ENCODE results near the gene LRRC14B.
A peak's percentile ranks its signal among the peaks of the same experiment; 100 is the strongest.

Gene LRRC14B

DNA sequence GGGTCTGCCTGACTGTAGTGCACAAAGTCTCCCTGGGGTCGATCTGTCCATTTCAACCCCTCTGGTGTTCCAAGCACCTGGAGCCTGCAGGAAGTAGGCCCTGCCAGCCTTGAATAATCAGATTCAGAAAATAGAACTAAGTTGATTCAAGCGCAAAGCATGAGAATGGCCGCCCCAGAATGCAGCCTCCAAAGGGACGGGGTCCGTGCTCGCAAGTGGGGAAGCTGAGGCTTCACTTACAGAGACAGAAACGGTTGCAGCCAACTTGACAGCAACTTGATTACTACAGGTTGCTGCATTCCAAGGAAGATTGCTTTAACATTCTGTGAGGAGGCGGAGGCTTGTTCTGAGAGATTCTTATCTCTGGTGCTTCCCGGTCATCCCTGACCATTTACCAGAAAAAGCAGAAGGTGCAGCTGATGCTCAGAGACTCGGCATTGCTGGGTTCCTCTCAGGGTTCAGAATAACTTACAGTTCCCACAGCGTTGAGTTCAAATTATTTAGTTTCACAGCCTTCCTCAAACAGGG, 14.9 kb upstream of the LRRC14B start:
- no peak for DNase-seq

GRCh38 chr5:178110-178509, 13.2 kb upstream of the LRRC14B start:
- no peak for DNase-seq

DNA sequence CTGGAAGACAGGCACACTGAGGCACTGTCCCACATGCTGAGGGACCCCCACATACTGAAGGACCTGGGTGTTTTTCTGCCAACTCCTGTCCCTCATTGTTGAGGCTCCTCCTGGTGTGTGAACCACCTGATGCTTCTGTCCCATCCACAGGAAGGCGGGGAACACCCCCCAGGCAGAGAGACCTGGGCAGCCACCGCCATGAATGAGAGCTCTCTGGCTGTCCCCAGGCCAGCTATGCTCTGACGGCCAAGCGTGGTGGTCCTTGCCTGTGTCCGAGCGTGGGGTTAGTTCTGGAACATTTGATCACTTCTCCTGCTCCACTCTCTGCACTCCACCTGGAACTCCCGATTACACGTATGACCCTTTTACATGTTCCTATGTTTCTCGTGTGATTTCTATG, 11.9 kb upstream of the LRRC14B start:
- DNase-seq = no peak

DNA sequence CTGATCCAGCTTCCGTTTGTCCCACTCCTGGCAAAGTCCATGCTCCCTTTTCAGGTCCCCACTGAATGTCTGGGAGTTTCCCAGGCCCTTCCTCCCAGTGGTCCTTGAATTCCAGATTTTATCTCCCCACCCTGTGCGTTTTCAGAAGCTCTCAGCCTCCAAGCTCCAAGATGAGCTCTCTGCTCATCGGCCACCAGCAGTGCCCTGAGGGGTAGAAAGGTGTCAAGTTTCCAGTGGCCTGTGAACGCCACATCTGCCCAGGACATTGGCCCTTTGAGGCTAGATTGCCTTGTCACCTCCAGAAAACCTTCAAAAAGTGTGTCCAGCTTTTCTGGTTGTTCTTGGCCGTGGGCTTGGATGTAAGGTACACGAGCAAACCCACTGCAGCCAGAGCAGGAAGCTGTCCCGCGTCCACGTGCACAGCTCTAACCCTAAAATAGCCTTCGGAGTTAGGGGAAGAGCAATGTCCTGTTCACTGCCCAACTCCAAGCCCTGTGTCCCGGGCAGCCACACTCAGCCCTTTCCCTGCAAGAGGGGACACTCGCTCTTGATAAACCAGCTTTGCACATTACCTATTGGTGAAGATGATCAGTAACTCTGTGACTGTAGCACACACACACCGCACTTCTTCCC, 10.9 kb upstream of the LRRC14B start:
- no peak for DNase-seq

DNA sequence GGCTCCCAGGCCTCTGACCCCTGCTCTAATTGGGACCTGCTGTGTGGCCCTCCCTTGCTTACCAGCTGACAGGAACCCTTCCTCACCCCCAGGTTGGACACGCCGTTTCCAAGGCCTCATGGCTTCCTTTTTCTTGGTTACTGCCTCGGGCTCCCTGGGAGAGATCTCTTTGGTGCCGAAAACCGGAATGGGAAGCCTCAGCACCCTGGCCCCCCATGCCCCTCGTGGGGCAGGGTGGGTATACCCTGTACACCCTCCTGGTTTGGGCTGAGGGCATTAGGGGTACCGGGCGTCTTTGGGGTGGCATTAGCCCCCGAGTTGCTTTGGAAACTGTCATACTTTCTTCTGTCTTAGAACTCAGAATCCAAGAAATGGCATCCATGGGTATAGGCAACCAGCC, 10.1 kb upstream of the LRRC14B start:
- no peak for DNase-seq

DNA sequence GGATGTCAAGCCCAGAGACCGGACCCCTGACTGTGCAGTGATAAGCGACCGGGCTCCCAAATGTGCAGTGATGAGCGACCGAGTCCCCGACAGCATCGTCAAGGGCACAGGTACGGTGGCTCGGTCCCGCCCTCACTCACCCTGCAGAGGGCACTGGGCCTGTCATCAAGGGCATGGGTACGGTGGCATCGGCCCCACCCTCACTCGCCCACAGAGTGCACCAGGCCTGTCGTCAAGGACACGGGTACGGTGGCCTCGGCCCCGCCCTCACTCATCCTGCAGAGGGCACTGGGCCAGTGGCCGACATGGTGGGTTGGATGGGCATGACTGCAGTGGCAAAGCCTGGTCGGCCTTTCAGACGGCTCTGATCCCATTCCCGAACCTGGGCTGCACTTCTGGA, 9.7 kb upstream of the LRRC14B start:
- no peak for DNase-seq

DNA sequence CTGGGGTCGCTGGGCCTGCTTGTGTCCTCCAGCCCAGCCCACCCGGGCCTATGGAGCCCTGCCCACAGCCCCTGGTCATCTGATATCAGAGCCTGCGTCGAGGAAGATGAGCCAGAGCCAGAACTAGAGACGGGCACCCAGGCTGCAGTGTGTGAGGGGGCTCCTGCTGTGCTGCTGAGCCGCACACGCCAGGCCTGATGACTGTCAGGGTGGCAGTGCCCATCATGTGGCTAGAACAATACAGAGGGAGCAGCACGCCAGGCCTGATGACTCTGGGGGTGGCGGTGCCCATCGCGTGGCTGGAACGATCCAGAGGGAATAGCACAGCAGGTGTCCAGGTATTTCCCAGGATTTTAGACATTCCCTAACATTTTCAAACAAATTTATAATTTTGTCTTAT, 9.2 kb upstream of the LRRC14B start:
- no peak for DNase-seq

DNA sequence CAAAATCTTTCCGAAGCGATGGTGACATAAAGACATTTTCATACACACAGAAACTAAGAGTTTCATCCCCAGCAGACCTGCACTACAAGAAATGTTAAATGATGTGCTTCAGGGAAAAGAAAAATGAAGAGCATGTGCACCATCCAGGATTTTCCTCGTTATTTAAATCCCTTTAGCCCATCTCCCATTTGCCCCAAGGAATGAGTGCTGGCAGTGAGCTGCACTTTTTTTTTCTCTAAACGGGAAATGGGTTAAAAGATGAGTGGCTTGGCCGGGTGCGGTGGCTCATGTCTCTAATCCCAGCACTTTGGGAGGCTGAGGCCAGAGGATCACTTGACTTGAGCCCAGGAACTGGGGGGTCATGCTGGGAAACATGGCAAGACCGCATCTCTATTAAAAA, 6.8 kb upstream of the LRRC14B start:
- DNase-seq = no peak

GRCh38 chr5:185095-186070, 5.9 kb upstream of the LRRC14B start:
- DNase-seq = no peak

GRCh38 chr5:186091-187041, 4.9 kb upstream of the LRRC14B start:
- DNase-seq = no peak

DNA sequence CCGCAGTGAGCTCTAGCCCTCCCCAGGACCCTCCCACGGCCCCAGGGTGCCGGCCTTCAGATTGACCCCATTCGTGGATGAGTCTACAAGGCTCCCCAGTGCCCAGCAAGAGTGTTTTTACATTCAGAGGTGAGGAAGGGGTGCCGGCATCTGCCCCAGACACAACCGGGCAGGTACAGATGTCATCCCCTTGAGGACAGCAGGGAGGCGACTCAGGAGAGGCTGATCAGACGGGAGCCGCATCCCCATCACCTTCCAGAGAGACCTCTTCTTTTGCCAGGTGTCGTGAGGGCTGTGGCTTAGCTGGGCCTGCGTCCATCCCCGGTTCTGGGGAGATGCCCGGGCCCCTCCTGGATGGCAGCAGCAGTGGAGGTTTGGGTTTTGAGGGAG, 4.3 kb upstream of the LRRC14B start:
- no peak for DNase-seq

- no peak for DNase-seq
These were observed 3.5 kb upstream of the LRRC14B start for GRCh38 chr5:187617-188451.

DNA sequence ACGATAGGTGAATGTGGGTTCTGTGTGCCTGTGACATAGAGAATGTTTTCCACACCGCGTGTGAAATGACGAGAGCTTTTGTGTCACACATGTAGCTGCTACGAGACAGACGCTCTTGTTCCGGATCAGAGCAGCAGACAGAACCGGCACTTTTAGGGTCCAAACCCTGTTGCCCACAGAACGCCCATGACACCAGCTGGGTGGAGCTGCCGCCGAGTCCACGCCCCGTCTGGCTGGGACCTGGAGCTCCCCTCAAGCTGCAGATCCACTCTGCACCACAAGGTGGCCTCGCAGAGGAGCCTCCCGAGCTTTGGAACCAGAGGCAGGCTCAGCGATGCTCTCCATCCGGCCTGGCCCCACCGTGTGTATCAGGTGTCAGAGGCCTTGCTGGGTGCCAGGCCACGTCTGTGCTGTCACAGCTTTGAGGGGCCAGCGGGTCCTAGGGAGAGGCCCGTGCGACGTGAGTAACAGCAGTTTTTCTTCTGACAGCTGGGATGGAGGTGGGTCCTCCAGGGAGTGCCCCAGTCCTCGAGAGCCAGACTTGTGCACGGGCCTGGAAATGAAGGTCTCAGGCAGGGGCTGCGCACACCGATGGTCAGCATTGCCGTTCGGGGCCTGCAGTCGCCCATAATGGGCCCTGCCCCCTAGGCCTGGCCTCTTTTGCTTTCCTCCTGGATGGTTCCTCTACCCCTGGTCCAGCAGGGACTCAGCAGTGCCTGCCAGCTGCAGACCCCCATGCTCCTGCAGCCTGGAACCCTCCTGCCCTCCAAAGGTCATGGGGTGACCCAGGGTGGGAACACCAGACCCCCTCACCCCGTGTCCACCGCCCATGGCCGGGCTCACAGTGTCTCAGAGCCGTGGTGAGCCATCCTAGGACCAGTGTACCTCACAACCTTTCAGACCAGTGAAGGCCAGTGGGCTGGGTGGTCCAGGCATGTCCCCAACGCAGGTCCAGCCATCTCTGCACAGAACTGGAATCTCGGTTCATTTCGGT, 2.5 kb upstream of the LRRC14B start:
- peak; percentile 88 for DNase-seq

DNA sequence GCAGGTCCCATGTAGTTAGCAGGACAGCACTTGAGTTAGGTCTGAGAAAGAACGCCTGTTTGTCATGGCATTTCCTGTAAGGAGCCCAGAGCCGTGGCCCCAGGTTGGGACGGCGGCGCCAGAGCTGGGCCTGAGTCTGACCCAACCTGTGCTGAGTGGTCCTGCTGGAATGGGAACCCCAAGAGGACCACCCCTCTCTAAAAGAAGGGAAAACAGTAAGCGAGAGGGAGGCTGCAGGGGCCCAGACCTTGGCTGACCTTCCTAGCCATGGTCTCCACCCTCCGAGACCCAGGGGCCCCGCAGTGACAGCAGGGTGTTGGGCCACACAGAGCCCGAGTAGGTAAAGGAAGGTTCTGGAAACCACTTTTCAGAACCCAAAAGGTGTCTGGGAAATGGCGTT, 1.8 kb upstream of the LRRC14B start:
- DNase-seq = no peak

DNA sequence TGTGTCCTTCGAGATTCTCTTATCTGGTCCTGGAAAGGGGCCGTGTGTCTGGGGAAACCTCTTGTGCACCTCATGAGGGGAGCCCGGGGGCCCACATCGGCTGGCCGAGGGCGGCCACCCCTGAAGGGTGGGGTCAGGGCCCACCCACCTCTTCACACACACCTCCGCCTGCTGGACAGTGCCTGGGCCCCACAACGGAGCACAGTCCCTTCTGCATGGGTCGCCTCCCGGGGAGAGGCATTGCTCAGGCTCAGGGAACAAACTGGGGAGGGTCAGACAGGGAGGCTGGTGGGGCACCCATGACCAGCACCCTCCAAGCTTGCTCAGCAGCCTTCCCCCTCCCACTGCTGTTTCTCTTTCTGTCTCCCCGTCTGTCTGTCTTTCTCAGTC, 1.3 kb upstream of the LRRC14B start:
- no peak for DNase-seq

DNA sequence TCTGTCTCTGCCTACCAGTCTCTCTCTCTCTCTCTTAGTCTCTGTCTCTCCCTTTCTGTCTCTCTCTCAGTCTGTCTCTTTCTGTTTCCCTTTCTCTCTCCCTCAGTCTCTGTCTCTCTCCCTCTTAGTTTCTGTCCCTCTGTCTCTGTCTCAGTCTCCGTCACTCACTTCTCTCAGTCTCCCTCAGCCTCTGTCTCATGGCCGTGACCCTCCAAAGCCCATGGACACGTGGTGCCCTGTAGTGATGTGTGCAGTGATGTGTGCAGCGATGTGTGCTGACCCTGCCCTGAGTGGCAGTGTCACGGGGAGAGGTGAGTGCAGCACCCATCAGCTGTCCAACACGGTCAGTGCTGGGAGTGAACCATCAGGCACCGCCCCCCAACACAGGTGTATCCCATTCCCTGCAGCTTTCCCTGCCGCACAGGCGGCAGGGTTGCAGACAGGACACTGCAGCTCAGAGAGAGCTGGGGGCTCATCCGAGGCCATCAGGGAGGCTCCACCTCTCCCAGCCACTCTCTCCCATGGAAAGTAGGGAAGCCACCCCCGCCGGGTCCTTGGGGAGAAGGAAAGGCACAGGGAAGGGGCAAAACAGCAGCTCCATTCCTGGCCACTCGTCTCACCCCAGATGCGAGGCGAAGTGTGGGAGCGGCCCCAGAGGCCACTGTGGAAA, 794 bp upstream of the LRRC14B start:
- DNase-seq = no peak

- DNase-seq = no peak
These were observed 825 bp downstream of the LRRC14B start for GRCh38 chr5:191949-192690.

DNA sequence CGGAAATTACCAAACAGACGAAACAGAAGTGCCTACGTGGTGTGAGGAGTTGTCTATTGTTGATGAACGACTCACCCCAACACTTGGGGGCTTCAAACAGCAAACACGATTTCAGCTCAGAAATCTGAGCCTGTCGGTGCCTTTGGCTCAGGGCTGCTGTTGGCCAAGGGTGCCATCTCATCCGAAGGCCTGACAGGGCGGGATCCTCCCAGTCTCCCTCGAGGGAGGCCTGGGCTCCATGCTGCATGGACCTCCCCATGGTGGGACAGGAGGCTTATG, 1.3 kb downstream of the LRRC14B start:
- DNase-seq = no peak

GRCh38 chr5:192970-193831, 1.9 kb downstream of the LRRC14B start:
- no peak for DNase-seq
